RKO (cell line): Measurements from ENCODE around the gene ABCA3.
"Not testable (repeated sequence)": the region's sequence is repeated elsewhere in the genome, so short reads cannot be mapped to it uniquely, and the experiment has no call there.

ENCODE experiments used
- DNase-seq: peaks from one replicate; pipeline ENCODE4 v3.0.0-alpha.2; 2016; ENCODE audit warnings: low spot score

ABCA3 gene

GRCh38 chr16:2252806-2253148 lies 87.8 kb downstream of the ABCA3 start:
- peak; percentile 51 for DNase-seq

GRCh38 chr16:2251296-2252111 lies 89.0 kb downstream of the ABCA3 start, which contains the start of gene ECI1:
TSS of gene ECI1 (minus strand) at chr16:2251587. CDS start at chr16:2251566, 21 bp downstream.
- peak; percentile 96 for DNase-seq

GRCh38 chr16:2250652-2251295 lies 89.8 kb downstream of the ABCA3 start:
- DNase-seq: peak; percentile 53

GRCh38 chr16:2246301-2246885 lies 94.1 kb downstream of the ABCA3 start:
- no peak for DNase-seq

- DNase-seq: no peak
These were observed 95.4 kb downstream of the ABCA3 start for GRCh38 chr16:2244926-2245795.

GRCh38 chr16:2244301-2244700 lies 96.2 kb downstream of the ABCA3 start:
- DNase-seq: no peak

GRCh38 chr16:2243781-2244180 lies 96.7 kb downstream of the ABCA3 start:
- no peak for DNase-seq

- no peak for DNase-seq
These were observed 97.4 kb downstream of the ABCA3 start for GRCh38 chr16:2243031-2243528.

- no peak for DNase-seq
These were observed 97.9 kb downstream of the ABCA3 start for GRCh38 chr16:2242598-2242997.

- not testable (repeated sequence) for DNase-seq
These were observed 100.2 kb downstream of the ABCA3 start for GRCh38 chr16:2240331-2240730.

- no peak for DNase-seq
These were observed 101.5 kb downstream of the ABCA3 start for GRCh38 chr16:2238838-2239675.

- no peak for DNase-seq
These were observed 102.2 kb downstream of the ABCA3 start for GRCh38 chr16:2238150-2238837.

- no peak for DNase-seq
These were observed 102.9 kb downstream of the ABCA3 start for GRCh38 chr16:2237493-2238149.

- no peak for DNase-seq
These were observed 103.4 kb downstream of the ABCA3 start for GRCh38 chr16:2237102-2237482.

GRCh38 chr16:2236337-2237101 lies 104.0 kb downstream of the ABCA3 start, which contains the start of gene DNASE1L2:
TSS of gene DNASE1L2 (plus strand) at chr16:2236444. CDS start at chr16:2236817, 373 bp downstream.
- DNase-seq: no peak

GRCh38 chr16:2235695-2236336 lies 104.7 kb downstream of the ABCA3 start:
- no peak for DNase-seq

GRCh38 chr16:2235234-2235651 lies 105.3 kb downstream of the ABCA3 start:
- DNase-seq: no peak

GRCh38 chr16:2234813-2235170 lies 105.7 kb downstream of the ABCA3 start:
- no peak for DNase-seq
